Central memory CD4-positive, alpha-beta T cell (primary cell): ENCODE results near the gene SDC1.

Source experiments
- DNase-seq: peaks from one replicate; pipeline ENCODE4 v3.0.0; 2022

Gene SDC1

GRCh38 chr2:20168727-20169696, 55.9 kb downstream of the SDC1 start:
- DNase-seq = no peak

- DNase-seq = no peak
Observed at GRCh38 chr2:20168048-20168726, 56.7 kb downstream of the SDC1 start.

- no peak for DNase-seq
Observed at GRCh38 chr2:20167356-20167755, 57.6 kb downstream of the SDC1 start.

- no peak for DNase-seq
Observed at GRCh38 chr2:20165677-20166509, 59.0 kb downstream of the SDC1 start.

- DNase-seq = no peak
Observed at GRCh38 chr2:20164734-20165478, 60.0 kb downstream of the SDC1 start.

GRCh38 chr2:20164061-20164733, 60.7 kb downstream of the SDC1 start:
- DNase-seq = no peak

- no peak for DNase-seq
Observed at GRCh38 chr2:20159411-20160070, 65.4 kb downstream of the SDC1 start.

GRCh38 chr2:20157193-20157891, 67.6 kb downstream of the SDC1 start:
- no peak for DNase-seq

- no peak for DNase-seq
Observed at GRCh38 chr2:20156836-20157192, 68.1 kb downstream of the SDC1 start.

GRCh38 chr2:20156076-20156759, 68.7 kb downstream of the SDC1 start:
- DNase-seq = no peak

GRCh38 chr2:20153131-20153851, 71.6 kb downstream of the SDC1 start:
- DNase-seq = no peak

- no peak for DNase-seq
Observed at GRCh38 chr2:20150806-20151571, 73.9 kb downstream of the SDC1 start.
